ENCODE data around the gene SPRY4. TPM values are rescaled to one million over a fixed set of nuclear protein-coding genes. Genes with fewer than 3 reads are reported as not detected.

SPRY4 gene
- polyA plus RNA-seq (2011; rRNA removed) (5.7 and 6.7 TPM in 2 replicates), polyA plus RNA-seq (2017; fragmentation: RNase III; extraction: RNeasy Plus Mini Kit Qiagen cat#74134 plus additional on column Dnase treatment) (3.0 to 3.4 TPM (median 3.3 TPM) in 3 replicates), polyA minus RNA-seq (2011; rRNA and poly(A)+ RNA removed) (14.0 and 17.9 TPM in 2 replicates)
- polyA plus RNA-seq (2012; cell fraction: cytosol; rRNA removed) = 3.6 and 5.0 TPM in 2 replicates
- 15.6 and 17.1 TPM in 2 replicates for polyA plus RNA-seq (2012; cell fraction: nucleus; rRNA removed)

- ChIA-PET POLR2A (interaction anchor here (0.5 to 1.5 kb wide), 17 partner anchors 9 to 689 kb away, joined by 3 to 21 read pairs (median 4); partner anchors contain the start of genes GNPDA1, HDAC3 and RELL2), CTCF (interaction anchor here (0.6 to 3.0 kb wide), 18 partner anchors 9 to 543 kb away, joined by 3 to 20 read pairs (median 4); no protein-coding TSS in a partner anchor)
- H3K4me3 ChIP-seq = peak within 1 kb of the TSS; percentile 51
- peak; percentile 93 to 97 for DNase-seq (ENCODE audit: low read depth in 1 of 2, low spot score in 1 of 2)
- peak within 1 kb of the TSS; percentile 95 for H3K4me2 ChIP-seq
- FAIRE-seq = peak; percentile 81
- no peaks in the 10 kb centered on the region for H3K9me3 ChIP-seq
- peak within 1 kb of the TSS; percentile 89 to 100 for H3K27ac ChIP-seq
- TF ChIP-seq RAD21 (conservative IDR thresholded peaks at IDR 0.05 in 1 of 2, IDR thresholded peaks at IDR 0.05 in 1 of 2) (no peak; a peak in 1 of 5 replicates), MYC (IDR thresholded peaks at IDR 0.05; ENCODE audit: borderline replicate concordance, low read length) (no peak), SMC3 (IDR thresholded peaks at IDR 0.05) (peak; percentile 25; the same call in 2 of the 3 replicates), FOSB (CRISPR knock-in tag; IDR thresholded peaks at IDR 0.05) (0 out of 2 replicates have a peak, but pooled peaks have one; percentile 42), ZSCAN20 (CRISPR knock-in tag; IDR thresholded peaks at IDR 0.05) (no peak), POLR2A (IDR thresholded peaks at IDR 0.05; ENCODE audit: low read length) (peak; percentile 98), MAX (IDR thresholded peaks at IDR 0.05) (peak; percentile 71), JUN (IDR thresholded peaks at IDR 0.05) (peak in 1 of 2 experiments; percentile 41; a peak in 3 of 5 replicates), HOXB5 (CRISPR knock-in tag; IDR thresholded peaks at IDR 0.05) (no peak), CEBPB (IDR thresholded peaks at IDR 0.05) (peak; percentile 95 to 99), GATA3 (IDR thresholded peaks at IDR 0.05; ENCODE audit: borderline replicate concordance) (peak; percentile 39; the same call in 1 of the 2 replicates), PHF8 (IDR thresholded peaks at IDR 0.05; ENCODE audit: borderline replicate concordance, low read depth) (peak; percentile 37; the same call in 1 of the 2 replicates)
- TF ChIP-seq, protein P1, sequence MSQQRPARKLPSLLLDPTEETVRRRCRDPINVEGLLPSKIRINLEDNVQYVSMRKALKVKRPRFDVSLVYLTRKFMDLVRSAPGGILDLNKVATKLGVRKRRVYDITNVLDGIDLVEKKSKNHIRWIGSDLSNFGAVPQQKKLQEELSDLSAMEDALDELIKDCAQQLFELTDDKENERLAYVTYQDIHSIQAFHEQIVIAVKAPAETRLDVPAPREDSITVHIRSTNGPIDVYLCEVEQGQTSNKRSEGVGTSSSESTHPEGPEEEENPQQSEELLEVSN (IDR thresholded peaks at IDR 0.05; ENCODE audit: borderline replicate concordance, low read depth) = peak; percentile 78; the same call in 1 of the 2 replicates
- TF ChIP-seq, protein P2, sequence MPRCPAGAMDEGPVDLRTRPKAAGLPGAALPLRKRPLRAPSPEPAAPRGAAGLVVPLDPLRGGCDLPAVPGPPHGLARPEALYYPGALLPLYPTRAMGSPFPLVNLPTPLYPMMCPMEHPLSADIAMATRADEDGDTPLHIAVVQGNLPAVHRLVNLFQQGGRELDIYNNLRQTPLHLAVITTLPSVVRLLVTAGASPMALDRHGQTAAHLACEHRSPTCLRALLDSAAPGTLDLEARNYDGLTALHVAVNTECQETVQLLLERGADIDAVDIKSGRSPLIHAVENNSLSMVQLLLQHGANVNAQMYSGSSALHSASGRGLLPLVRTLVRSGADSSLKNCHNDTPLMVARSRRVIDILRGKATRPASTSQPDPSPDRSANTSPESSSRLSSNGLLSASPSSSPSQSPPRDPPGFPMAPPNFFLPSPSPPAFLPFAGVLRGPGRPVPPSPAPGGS (IDR thresholded peaks at IDR 0.05) = peak; percentile 89
- TF ChIP-seq, protein P3, sequence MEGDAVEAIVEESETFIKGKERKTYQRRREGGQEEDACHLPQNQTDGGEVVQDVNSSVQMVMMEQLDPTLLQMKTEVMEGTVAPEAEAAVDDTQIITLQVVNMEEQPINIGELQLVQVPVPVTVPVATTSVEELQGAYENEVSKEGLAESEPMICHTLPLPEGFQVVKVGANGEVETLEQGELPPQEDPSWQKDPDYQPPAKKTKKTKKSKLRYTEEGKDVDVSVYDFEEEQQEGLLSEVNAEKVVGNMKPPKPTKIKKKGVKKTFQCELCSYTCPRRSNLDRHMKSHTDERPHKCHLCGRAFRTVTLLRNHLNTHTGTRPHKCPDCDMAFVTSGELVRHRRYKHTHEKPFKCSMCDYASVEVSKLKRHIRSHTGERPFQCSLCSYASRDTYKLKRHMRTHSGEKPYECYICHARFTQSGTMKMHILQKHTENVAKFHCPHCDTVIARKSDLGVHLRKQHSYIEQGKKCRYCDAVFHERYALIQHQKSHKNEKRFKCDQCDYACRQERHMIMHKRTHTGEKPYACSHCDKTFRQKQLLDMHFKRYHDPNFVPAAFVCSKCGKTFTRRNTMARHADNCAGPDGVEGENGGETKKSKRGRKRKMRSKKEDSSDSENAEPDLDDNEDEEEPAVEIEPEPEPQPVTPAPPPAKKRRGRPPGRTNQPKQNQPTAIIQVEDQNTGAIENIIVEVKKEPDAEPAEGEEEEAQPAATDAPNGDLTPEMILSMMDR (IDR thresholded peaks at IDR 0.05) = peak; percentile 7; the same call in 1 of the 3 replicates
- ATAC-seq = peak; percentile 67 to 78
- H3K4me1 ChIP-seq = peaks cover 45% of the 10 kb centered on the region
- 2% methylated on average over 32 of the region's 54 CpGs for WGBS (ENCODE audit: missing lambda C conversion rate)
Observed at GRCh38 chr5:142324871-142325724, at the start of gene SPRY4. Gene SPRY4 (minus strand): TSS chr5:142325021. CDS start chr5:142315108, 9,913 bp downstream.

GRCh38 chr5:142368529-142368928, 43.7 kb upstream of the SPRY4 start:
- no peak overlapping the region for H3K27ac ChIP-seq
- no peaks in the 10 kb centered on the region for H3K9me3 ChIP-seq
- 81% methylated on average over 2 of the region's 2 CpGs for WGBS (ENCODE audit: missing lambda C conversion rate)
- ATAC-seq (no peak), FAIRE-seq (no peak), DNase-seq (ENCODE audit: low read depth in 1 of 2, low spot score in 1 of 2) (no peak)
- CTCF ChIA-PET = interaction anchor here (0.6 to 2.4 kb wide), 4 partner anchors 10 to 915 kb away, joined by 3 to 8 read pairs (median 4); no protein-coding TSS in a partner anchor
- H3K4me3 ChIP-seq = no peak overlapping the region
- POLR2A ChIA-PET = no interaction called here
- H3K4me1 ChIP-seq = peaks cover 16% of the 10 kb centered on the region
- H3K4me2 ChIP-seq = no peak overlapping the region
- no peak for TF ChIP-seq MYC (IDR thresholded peaks at IDR 0.05; ENCODE audit: borderline replicate concordance, low read length)
- TF ChIP-seq HDAC2 (IDR thresholded peaks at IDR 0.05) = no peak
- TF ChIP-seq ZC3H11A (IDR thresholded peaks at IDR 0.05) = no peak
- no peak for TF ChIP-seq FOXS1 (CRISPR knock-in tag; IDR thresholded peaks at IDR 0.05)
- no peak for TF ChIP-seq FOSB (CRISPR knock-in tag; IDR thresholded peaks at IDR 0.05)
- no peak for TF ChIP-seq RCOR1 (IDR thresholded peaks at IDR 0.05; ENCODE audit: low read depth, low read length)
- no peak for TF ChIP-seq ESRRA (IDR thresholded peaks at IDR 0.05; ENCODE audit: borderline replicate concordance, low read length)
- TF ChIP-seq, protein P3 (IDR thresholded peaks at IDR 0.05) = no peak
- no peak for TF ChIP-seq SREBF2 (IDR thresholded peaks at IDR 0.05)
- no peak for TF ChIP-seq TP53 (CRISPR knock-in tag; IDR thresholded peaks at IDR 0.05)
- no peak for TF ChIP-seq CEBPB (IDR thresholded peaks at IDR 0.05)
- TF ChIP-seq, protein P4, sequence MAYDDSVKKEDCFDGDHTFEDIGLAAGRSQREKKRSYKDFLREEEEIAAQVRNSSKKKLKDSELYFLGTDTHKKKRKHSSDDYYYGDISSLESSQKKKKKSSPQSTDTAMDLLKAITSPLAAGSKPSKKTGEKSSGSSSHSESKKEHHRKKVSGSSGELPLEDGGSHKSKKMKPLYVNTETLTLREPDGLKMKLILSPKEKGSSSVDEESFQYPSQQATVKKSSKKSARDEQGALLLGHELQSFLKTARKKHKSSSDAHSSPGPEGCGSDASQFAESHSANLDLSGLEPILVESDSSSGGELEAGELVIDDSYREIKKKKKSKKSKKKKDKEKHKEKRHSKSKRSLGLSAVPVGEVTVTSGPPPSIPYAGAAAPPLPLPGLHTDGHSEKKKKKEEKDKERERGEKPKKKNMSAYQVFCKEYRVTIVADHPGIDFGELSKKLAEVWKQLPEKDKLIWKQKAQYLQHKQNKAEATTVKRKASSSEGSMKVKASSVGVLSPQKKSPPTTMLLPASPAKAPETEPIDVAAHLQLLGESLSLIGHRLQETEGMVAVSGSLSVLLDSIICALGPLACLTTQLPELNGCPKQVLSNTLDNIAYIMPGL (CRISPR knock-in tag; IDR thresholded peaks at IDR 0.05; ENCODE audit: borderline replicate concordance) = no peak
- TF ChIP-seq, protein P1 (IDR thresholded peaks at IDR 0.05; ENCODE audit: borderline replicate concordance, low read depth) = no peak
- no peak for TF ChIP-seq MAFK (IDR thresholded peaks at IDR 0.05; ENCODE audit: partially characterized antibody)

All from A549 (cell line).